Adrenal gland (tissue), 5 donors: ENCODE measurements around the gene TXNRD2.
"Not testable (repeated sequence)": the region's sequence is repeated elsewhere in the genome, so short reads cannot be mapped to it uniquely, and the experiment has no call there.

Experiments
- POLR2A ChIP-seq, 2 donors: fragments of 450-650 bp; IDR thresholded peaks; one replicate each; pipeline ENCODE4 v1.6.1; 2017; ENCODE audit warnings: antibody characterized with exemption in 2 of 2, mild to moderate bottlenecking in 2 of 2, moderate library complexity in 1 of 2
- TF ChIP-seq, protein P1 (sequence below), 6 experiments: fragments of 450-650 bp in 4 of 6; fragments of 200-600 bp in 2 of 6; sonication (generic) in 1 of 6; IDR thresholded peaks; 1 replicate in 5 of 6; 2 replicates in 1 of 6; pipeline versions ENCODE4 v1.5.1 to v1.8.0; 2016 to 2021; ENCODE audit warnings: antibody characterized with exemption in 6 of 6, mild to moderate bottlenecking in 2 of 6, moderate library complexity in 1 of 6
- donor health status: DM: no; HTN: no; CAD: no.

DNA sequence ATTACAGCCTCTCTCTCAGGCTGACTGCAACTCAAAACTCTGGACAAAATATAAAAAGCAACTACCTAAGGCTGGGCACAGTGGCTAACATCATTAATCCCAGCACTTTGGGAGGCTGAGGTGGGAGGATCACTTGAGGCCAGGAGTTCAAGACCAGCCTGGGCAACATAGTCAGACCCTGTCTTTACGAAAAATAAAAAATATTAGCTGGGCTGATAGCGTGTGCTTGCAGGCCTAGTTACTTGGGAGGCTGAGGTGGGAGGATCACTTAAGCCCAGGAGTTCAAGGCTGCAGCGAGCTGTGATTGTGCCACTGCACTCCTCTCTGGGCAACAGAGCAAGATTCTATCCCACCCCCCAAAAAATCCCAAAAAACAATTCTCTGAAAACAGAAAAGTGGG lies 109.6 kb downstream of the TXNRD2 start:
- TF ChIP-seq, protein P1, sequence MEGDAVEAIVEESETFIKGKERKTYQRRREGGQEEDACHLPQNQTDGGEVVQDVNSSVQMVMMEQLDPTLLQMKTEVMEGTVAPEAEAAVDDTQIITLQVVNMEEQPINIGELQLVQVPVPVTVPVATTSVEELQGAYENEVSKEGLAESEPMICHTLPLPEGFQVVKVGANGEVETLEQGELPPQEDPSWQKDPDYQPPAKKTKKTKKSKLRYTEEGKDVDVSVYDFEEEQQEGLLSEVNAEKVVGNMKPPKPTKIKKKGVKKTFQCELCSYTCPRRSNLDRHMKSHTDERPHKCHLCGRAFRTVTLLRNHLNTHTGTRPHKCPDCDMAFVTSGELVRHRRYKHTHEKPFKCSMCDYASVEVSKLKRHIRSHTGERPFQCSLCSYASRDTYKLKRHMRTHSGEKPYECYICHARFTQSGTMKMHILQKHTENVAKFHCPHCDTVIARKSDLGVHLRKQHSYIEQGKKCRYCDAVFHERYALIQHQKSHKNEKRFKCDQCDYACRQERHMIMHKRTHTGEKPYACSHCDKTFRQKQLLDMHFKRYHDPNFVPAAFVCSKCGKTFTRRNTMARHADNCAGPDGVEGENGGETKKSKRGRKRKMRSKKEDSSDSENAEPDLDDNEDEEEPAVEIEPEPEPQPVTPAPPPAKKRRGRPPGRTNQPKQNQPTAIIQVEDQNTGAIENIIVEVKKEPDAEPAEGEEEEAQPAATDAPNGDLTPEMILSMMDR (IDR thresholded peaks at IDR 0.05) = not testable (repeated sequence)
- not testable (repeated sequence) for TF ChIP-seq POLR2A (IDR thresholded peaks at IDR 0.05)
